ENCODE results near the gene CLK4. TPM values are rescaled to one million over a fixed set of nuclear protein-coding genes. Genes with fewer than 3 reads are reported as not detected.

CLK4 gene
- total RNA-seq, 1 donor from 2014 or later = 19.9 TPM

DNA sequence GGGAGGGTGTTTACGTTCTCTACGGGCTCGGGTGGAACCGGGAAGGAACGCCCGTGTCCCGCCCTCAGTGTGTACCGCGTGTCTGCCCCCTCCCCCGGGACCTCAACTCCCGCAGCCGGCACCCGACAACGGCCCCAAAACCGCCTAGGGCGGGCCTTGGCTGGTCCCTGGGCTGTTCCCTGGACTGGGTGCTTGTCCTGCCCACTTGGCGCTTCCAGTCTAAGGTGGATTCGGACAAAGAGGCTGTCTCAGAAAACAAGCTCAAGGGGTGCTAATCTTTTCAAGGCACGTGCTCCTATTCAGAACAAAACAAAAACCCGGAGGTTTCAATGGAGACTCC is 379 bp upstream of the CLK4 start:
- no peak for DNase-seq (ENCODE audit: low spot score)
- H3K27me3 Mint-ChIP-seq (ENCODE audit: unreplicated experiment) = peaks cover 4% of the 10 kb centered on the region
- H3K9me3 Mint-ChIP-seq (ENCODE audit: unreplicated experiment) = no peaks in the 10 kb centered on the region
- peaks cover 13% of the 10 kb centered on the region for H3K4me1 Mint-ChIP-seq (ENCODE audit: unreplicated experiment)
- peak overlapping the region; percentile 83 for H3K4me3 Mint-ChIP-seq (ENCODE audit: unreplicated experiment)
- no peak overlapping the region for H3K27ac Mint-ChIP-seq (ENCODE audit: unreplicated experiment)
- TF ChIP-seq, protein P1, sequence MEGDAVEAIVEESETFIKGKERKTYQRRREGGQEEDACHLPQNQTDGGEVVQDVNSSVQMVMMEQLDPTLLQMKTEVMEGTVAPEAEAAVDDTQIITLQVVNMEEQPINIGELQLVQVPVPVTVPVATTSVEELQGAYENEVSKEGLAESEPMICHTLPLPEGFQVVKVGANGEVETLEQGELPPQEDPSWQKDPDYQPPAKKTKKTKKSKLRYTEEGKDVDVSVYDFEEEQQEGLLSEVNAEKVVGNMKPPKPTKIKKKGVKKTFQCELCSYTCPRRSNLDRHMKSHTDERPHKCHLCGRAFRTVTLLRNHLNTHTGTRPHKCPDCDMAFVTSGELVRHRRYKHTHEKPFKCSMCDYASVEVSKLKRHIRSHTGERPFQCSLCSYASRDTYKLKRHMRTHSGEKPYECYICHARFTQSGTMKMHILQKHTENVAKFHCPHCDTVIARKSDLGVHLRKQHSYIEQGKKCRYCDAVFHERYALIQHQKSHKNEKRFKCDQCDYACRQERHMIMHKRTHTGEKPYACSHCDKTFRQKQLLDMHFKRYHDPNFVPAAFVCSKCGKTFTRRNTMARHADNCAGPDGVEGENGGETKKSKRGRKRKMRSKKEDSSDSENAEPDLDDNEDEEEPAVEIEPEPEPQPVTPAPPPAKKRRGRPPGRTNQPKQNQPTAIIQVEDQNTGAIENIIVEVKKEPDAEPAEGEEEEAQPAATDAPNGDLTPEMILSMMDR (IDR thresholded peaks at IDR 0.05; ENCODE audit: unreplicated experiment) = no peak
- peaks cover 8% of the 10 kb centered on the region for H3K36me3 Mint-ChIP-seq (ENCODE audit: low read depth, unreplicated experiment)

DNA sequence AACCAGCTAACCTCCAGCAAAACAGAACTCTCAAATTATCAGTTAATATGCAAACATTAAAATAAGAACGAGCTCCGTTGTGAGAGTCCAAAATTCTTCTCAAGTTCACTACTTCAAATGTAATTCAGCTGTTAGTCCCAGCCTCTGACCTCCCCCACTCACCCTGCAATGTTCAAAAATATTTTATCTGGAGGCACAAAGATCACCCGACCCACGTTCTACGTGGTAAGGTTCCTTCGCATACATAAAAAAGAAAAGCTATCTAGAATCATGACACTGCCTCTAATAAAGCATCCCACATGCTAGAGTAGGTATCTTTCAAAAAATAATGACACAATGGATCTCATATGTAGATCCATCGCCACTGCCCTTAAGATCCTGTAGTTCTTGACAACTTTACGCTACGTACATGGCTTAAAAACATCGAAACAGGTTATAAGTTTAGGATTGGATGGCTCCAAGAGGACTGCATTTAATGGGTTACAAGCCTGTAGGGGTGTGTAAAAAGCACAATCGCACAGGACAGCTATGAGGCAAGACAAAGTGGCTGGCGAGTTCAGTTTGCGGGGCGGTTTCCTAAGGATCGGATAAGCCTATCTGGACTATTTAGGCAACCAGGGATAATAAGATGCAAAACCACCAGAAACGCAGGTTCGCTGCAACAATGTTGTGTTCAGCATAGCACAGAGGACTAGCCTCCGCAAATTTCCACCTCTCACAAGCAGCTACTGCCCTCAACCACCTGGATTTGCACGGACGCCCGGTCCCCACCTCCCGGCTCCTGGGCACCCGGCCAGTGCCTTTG is 969 bp downstream of the CLK4 start:
- DNase-seq (ENCODE audit: low spot score) = no peak
- no peaks in the 10 kb centered on the region for H3K9me3 Mint-ChIP-seq (ENCODE audit: unreplicated experiment)
- TF ChIP-seq, protein P1 (IDR thresholded peaks at IDR 0.05; ENCODE audit: unreplicated experiment) = no peak
- H3K36me3 Mint-ChIP-seq (ENCODE audit: low read depth, unreplicated experiment) = peaks cover 8% of the 10 kb centered on the region
- H3K27me3 Mint-ChIP-seq (ENCODE audit: unreplicated experiment) = peaks cover 4% of the 10 kb centered on the region
- H3K4me3 Mint-ChIP-seq (ENCODE audit: unreplicated experiment) = peak overlapping the region; percentile 99
- peaks cover 13% of the 10 kb centered on the region for H3K4me1 Mint-ChIP-seq (ENCODE audit: unreplicated experiment)
- peak overlapping the region; percentile 17 for H3K27ac Mint-ChIP-seq (ENCODE audit: unreplicated experiment)

DNA sequence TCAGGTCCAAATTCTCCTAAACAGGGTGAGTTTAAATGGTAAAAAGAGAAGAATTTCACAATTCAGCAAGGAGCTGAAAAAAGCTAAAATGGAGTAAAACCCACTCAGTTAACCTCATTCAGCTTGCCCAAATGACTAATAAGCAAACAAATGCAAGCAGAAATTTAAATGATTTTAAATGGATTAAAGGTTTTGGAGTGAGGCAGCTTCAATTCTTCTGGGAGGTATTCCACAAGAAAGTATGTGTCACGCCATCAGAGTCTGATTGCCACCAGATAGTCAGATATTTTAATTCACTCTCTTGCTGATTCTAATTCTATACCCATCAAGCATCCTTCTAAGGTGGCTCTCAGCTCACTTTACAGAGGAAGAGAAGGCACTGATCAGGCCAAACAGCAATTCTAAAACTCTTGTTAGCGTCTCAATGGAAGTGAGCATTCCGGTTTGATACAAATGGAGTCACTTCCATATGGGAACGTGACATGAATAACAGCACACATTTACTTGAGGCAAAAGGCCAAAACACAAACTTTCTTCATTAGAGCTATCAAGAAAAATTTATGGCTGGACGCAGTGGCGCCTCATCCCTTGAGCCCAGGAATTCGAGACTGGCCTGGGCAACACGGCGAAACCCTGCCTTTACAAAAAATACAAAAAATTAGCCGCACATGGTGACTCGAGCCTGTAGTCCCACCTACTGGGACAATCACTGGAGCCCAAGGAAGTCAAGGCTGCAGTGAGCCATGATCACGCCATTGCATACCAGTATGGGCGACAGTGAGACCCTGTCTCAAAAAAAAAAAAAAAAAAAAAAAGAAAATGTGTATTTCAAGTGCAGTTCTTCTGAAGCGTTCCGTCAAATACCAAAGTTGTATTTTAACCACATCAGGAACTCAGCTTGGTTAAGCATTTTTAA is 2.0 kb downstream of the CLK4 start:
- peaks cover 4% of the 10 kb centered on the region for H3K27me3 Mint-ChIP-seq (ENCODE audit: unreplicated experiment)
- TF ChIP-seq, protein P1 (IDR thresholded peaks at IDR 0.05; ENCODE audit: unreplicated experiment) = no peak
- no peak for DNase-seq (ENCODE audit: low spot score)
- no peaks in the 10 kb centered on the region for H3K9me3 Mint-ChIP-seq (ENCODE audit: unreplicated experiment)
- peaks cover 8% of the 10 kb centered on the region for H3K36me3 Mint-ChIP-seq (ENCODE audit: low read depth, unreplicated experiment)
- H3K27ac Mint-ChIP-seq (ENCODE audit: unreplicated experiment) = peak overlapping the region; percentile 17
- H3K4me3 Mint-ChIP-seq (ENCODE audit: unreplicated experiment) = peak overlapping the region; percentile 99
- peaks cover 13% of the 10 kb centered on the region for H3K4me1 Mint-ChIP-seq (ENCODE audit: unreplicated experiment)

DNA sequence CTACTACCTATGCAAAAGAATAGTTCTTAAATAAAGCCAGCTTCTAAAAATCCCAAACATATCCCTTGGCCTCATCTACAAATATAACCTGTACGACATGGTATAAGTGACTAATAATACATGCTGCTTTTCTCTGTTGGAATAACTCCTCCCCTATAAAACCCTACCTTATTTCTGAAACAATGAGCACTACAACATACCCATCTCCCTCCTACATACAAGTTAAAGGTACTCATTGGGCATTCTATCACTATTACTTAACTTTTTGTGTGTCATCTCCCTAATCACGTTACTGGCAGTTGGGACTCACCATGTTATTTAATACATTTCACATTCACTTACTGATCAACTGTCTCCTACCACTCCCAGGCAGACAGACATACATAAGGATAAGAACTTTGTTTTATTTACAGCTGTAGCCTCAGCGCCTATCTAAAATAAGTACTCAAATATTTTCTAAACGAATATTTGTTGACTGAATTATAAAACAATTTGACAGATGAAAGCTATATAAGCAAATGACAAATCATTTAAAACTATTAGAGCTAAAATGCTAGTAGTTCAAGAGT is 4.1 kb downstream of the CLK4 start:
- no peak overlapping the region for H3K27ac Mint-ChIP-seq (ENCODE audit: unreplicated experiment)
- TF ChIP-seq, protein P1 (IDR thresholded peaks at IDR 0.05; ENCODE audit: unreplicated experiment) = no peak
- peaks cover 4% of the 10 kb centered on the region for H3K27me3 Mint-ChIP-seq (ENCODE audit: unreplicated experiment)
- H3K4me1 Mint-ChIP-seq (ENCODE audit: unreplicated experiment) = peaks cover 22% of the 10 kb centered on the region
- no peaks in the 10 kb centered on the region for H3K9me3 Mint-ChIP-seq (ENCODE audit: unreplicated experiment)
- DNase-seq (ENCODE audit: low spot score) = no peak
- H3K4me3 Mint-ChIP-seq (ENCODE audit: unreplicated experiment) = no peak overlapping the region
- H3K36me3 Mint-ChIP-seq (ENCODE audit: low read depth, unreplicated experiment) = peaks cover 17% of the 10 kb centered on the region

Data from endothelial cell (in vitro differentiated cells).